GM12891 (cell line): Measurements from ENCODE around the gene BRPF3.

Experiments
- DNase-seq: peaks from one replicate; pipeline ENCODE4 v3.0.0; 2011; ENCODE audit warnings: low spot score; ENCODE audit not compliant: insufficient read length
- FAIRE-seq: peaks from 2 replicates; lab custom pipeline; 2011; peaks lifted over from hg19 to GRCh38; lab: Jason Lieb, UNC
- PAX5 ChIP-seq: IDR thresholded peaks from 2 replicates; pipeline ENCODE4 v1.6.1; 2011; ENCODE audit warnings: low read length, moderate library complexity, mild to moderate bottlenecking; ENCODE audit not compliant: insufficient read depth, severe bottlenecking
- POLR2A ChIP-seq: IDR thresholded peaks from 2 replicates; pipeline ENCODE4 v1.6.1; 2011; ENCODE audit warnings: low read depth, low read length, control low read depth
- POLR2AphosphoS5 ChIP-seq: IDR thresholded peaks from 2 replicates; pipeline ENCODE4 v1.6.1; 2011; ENCODE audit warnings: low read depth, low read length, control low read depth
- POU2F2 ChIP-seq: IDR thresholded peaks from 2 replicates; pipeline ENCODE4 v1.6.1; 2011; ENCODE audit warnings: low read depth, mild to moderate bottlenecking, control low read depth, low read length, moderate library complexity
- SPI1 ChIP-seq: IDR thresholded peaks from 2 replicates; pipeline ENCODE4 v1.6.1; 2011; ENCODE audit warnings: low read depth, low read length, control low read depth
- TAF1 ChIP-seq: IDR thresholded peaks from 2 replicates; pipeline ENCODE4 v1.6.1; 2011; ENCODE audit warnings: low read depth, low read length, control low read depth

BRPF3 gene

DNA sequence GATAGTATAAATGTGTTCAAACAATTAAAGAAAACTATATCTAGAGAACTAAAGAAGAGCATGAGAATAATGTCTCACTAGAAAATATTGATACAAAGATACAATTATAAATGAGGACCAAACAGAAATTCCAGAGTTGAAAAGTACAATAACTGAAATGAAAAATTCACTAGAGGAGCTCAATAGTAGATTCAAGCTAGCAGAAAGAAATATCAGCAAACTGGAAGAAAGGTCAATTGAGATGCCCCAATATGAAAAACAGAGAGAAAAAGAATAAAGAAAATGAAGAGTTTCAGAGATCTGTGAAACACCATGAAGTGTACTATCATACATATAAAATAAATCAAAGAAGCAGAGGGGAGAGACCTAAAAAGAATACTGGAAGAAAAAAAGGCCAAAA, 18.0 kb upstream of the BRPF3 start:
- TF ChIP-seq POLR2AphosphoS5 (no peak), PAX5 (no peak), POU2F2 (no peak), SPI1 (no peak), POLR2A (no peak), TAF1 (no peak)
- FAIRE-seq: no peak
- DNase-seq: no peak

DNA sequence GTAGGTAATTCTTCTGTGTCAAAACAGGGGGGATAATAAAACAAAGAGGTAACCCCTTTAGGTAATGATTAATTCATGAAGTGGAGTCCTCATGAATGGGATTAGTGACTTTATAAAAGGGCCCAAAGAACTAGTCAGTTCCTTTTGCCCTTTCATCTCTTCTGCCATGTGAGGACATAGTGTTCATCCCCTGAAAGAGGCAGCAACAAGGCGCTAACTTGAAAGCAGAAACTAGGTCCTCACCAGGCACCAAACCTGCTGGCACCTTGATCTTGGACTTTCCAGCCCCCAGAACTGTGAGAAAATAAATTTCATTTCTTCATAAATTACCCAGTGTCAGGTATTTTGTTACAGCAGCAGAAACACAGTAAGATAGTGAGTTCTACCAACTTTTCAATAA, 16.4 kb upstream of the BRPF3 start:
- TF ChIP-seq TAF1 (no peak), POLR2AphosphoS5 (no peak), SPI1 (no peak), POLR2A (no peak), PAX5 (no peak), POU2F2 (no peak)
- DNase-seq (no peak), FAIRE-seq (no peak)

DNA sequence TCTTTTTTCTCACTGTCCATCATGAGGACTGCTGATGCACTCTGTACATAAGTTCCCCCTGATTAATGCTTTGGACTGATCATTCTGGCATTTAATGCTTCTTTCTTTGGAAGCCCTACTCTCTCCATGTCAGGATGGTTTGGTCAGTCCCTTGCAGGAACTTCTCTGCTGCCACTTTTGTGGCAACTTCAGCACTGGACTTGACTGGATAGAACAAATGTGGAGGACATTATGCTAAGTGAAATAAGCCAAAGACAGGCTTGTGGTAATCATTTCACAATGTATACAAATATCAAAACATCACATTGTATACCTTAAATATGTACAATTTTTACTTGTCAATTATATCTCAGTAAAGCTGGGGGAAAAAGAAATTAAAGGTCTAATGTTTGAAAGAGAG, 12.2 kb upstream of the BRPF3 start:
- FAIRE-seq (no peak), DNase-seq (no peak)
- TF ChIP-seq POU2F2 (no peak), POLR2A (no peak), POLR2AphosphoS5 (no peak), SPI1 (no peak), PAX5 (no peak), TAF1 (no peak)

DNA sequence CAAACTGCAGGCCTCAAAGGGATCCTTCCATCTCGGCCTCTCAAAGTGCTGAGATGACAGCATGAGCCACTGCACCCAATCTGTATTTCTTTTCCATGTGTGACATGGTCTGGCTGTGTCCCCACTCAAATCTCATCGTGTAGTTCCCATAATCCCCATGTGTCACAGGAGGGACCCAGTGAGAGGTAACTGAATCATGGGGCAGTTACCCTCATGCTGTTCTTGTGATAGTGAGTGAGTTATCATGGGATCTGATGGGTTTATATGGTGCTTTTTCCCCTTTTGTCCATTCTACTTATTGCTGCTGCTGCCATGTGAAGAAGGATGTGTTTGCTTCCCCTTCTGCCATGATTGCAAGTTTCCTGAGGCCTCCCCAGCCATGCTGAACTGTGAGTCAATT, 10.3 kb upstream of the BRPF3 start:
- DNase-seq: no peak
- no peak for TF ChIP-seq POU2F2
- no peak for TF ChIP-seq POLR2A
- TF ChIP-seq PAX5: no peak
- TF ChIP-seq TAF1: no peak
- no peak for TF ChIP-seq SPI1
- no peak for TF ChIP-seq POLR2AphosphoS5
- no peak for FAIRE-seq

DNA sequence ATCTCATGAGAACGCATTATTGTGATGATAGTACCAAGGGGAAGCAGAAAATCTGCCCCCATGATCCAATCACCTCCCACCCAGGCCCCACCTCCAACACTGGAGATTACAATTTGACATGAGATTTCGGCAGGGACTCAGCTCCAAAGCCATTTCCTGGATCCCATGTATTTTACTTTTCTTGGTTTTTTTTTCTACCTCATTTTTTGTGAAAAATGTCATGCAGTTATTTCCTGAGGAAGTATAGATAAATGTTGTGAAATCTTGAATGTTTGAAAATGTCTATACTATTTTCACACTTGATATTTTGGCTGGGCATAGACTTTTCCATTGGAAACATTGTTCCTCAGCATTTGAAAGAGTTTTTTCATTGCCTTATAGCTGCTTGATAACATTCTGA, 9.1 kb upstream of the BRPF3 start:
- DNase-seq (no peak), FAIRE-seq (no peak)
- TF ChIP-seq POU2F2: no peak

DNA sequence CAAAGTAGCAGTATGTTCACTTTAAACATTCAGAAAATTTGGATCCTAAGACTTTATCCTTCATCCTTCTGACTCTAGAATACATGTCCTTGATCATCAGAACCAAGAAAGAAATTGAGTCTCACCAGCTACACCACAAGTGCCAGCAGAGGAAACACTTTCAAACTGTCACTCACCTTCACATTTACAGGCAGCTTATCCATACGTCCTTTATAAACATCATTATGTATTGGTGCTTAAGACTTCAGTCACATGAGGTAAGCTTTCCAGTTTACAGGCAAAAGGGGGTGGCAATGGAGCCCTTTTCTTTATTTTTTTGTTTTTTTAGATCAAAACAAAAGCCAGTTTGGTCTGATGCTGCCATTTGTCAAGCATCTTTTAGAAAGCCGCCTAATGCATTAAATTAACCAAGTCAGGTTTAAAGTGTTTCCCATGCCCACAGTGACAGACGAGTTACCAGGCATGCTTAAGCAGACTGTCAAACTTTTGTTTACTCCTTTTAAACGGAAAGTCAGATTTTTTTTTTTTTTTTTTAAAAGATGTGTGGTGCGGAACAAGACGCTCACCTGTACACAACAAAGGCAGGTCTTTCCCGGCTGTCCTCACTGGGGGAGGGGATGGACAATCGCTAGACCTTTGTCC, 952 bp upstream of the BRPF3 start:
- DNase-seq (no peak), FAIRE-seq (no peak)
- TF ChIP-seq TAF1 (no peak), PAX5 (no peak), POLR2AphosphoS5 (no peak), SPI1 (no peak)

DNA sequence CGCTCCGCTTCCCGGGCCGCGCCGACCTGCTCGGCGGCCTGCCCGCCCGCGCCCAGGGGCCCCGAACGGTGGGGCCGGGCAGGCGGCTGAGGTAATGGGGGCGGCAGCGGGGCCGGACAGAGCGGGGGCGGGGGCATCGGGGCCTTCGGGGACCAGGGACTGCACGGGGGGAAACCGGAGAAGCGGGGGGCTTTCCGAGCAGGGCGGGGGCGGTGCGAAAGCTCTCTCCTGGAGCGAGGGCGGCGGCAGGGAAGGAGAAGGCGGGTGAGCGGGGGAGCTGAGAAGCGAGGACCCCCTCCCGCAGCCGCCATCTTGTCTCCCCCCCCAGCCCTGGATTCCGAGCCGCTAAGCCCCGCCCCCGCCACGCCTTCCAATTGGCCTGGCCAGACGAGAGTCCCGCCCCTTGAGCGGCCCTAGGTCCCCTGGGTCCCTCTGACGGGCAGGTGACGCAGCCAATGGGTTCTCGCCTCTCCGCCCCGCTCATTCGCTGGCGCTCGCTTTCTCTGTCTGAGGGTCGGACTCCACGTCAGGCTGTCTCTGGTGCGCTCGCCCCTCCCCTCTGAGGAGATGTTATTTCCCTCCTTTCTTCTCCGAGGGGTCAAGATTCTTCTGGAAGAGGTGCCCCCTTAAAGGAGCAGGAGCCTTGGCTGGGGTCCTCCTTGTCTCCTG, 470 bp downstream of the BRPF3 start:
- TF ChIP-seq TAF1: peak; percentile 75
- peak; percentile 36; the same call in 1 of the 2 replicates for TF ChIP-seq POU2F2
- TF ChIP-seq POLR2A: peak; percentile 74
- no peak for TF ChIP-seq SPI1
- peak; percentile 52; the same call in 1 of the 2 replicates for TF ChIP-seq POLR2AphosphoS5
- TF ChIP-seq PAX5: no peak
- peak; percentile 99 for DNase-seq
- peak; percentile 93 for FAIRE-seq

DNA sequence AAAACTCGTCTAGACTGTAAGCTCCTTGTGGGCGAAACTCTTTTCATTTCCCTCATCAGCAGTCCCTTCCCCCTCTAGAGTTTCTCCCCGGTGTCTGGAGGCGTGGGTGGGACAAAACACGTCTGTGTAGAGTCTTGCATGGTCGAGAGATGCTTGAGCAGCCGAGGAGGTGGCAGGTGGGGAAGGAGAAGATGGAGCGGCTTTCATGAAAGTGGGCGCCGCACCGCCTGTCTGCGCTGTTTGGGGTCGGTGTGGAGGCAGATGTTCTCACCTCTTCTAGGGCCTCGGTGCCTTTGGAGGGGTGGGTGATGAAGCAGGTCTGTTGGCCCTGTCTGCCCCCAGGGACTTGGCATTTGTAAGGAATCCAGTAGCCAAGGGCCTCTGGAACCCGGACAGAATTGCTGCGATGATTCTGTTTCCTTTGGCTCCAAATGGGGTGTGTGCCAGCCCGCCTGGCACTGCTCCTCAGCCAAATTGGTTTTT, 1.2 kb downstream of the BRPF3 start:
- no peak for DNase-seq
- TF ChIP-seq PAX5: no peak
- TF ChIP-seq POU2F2: no peak
- no peak for TF ChIP-seq POLR2A
- no peak for TF ChIP-seq TAF1
- TF ChIP-seq POLR2AphosphoS5: no peak
- no peak for TF ChIP-seq SPI1
- FAIRE-seq: no peak

DNA sequence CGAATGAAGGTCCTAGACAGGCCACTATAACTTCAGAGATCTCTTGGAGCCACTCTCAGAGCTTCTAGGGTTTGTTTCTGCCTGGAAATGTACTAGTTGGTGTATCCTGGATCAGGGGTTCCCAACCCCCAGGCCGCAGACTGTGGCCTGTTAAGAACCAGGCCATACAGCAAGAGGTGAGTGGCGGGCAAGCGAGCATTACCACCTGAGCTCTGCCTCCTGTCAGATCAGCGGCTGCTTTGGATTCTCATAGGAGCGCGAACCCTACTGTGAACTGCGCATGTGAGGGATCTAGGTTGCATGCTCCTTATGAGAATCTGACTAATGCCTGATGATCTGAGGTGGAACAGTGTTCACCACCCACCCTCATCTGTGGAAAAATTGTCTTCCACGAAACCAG, 2.4 kb downstream of the BRPF3 start:
- FAIRE-seq (no peak), DNase-seq (no peak)
- TF ChIP-seq PAX5 (no peak), POLR2AphosphoS5 (no peak), POU2F2 (no peak), POLR2A (no peak), TAF1 (no peak), SPI1 (no peak)

DNA sequence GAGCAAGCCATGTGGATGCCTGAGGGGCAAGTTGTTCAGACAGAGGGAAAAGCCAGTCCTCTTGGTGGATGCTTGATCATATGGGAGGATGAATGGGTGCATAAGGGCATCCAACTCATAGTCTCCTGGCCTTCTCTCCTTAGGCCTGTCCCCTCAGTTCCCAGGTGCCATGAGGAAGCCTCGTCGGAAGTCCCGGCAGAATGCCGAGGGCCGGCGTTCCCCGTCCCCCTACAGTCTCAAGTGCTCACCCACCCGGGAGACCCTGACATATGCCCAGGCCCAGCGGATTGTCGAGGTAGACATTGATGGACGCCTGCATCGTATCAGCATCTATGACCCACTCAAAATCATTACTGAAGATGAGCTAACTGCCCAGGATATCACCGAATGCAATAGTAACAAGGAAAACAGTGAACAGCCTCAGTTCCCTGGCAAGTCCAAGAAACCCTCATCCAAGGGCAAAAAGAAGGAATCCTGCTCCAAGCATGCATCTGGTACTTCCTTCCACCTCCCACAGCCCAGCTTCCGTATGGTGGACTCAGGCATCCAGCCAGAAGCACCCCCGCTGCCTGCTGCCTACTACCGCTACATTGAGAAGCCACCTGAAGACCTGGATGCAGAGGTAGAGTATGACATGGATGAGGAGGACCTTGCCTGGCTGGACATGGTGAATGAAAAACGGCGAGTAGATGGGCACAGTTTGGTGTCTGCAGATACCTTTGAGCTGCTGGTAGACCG, 3.8 kb downstream of the BRPF3 start:
- DNase-seq: no peak
- FAIRE-seq: no peak
- TF ChIP-seq POLR2A (no peak), PAX5 (no peak), POLR2AphosphoS5 (no peak), POU2F2 (no peak), TAF1 (no peak), SPI1 (no peak)
